Naive B cell (primary cell): Measurements from ENCODE around the gene PDPN. TPM values are rescaled to one million over a fixed set of nuclear protein-coding genes. Genes with fewer than 3 reads are reported as not detected.

ENCODE experiments used
- ATAC-seq, 2 donors: fragments of 150-1000 bp; cut with Tn5 transposase; 2 replicates each; pipeline ENCODE4 v1.10.0; 2021; ENCODE audit warnings: low read depth in 2 of 2, mild to moderate bottlenecking in 2 of 2, moderate library complexity in 2 of 2
- DNase-seq: peaks from one replicate; pipeline ENCODE4 v3.0.0; 2022
- H3K27ac Mint-ChIP-seq, 6 donors: one replicate each; pipeline ENCODE4 v1.8.0; 2020 to 2022; ENCODE audit warnings: mild to moderate bottlenecking in 6 of 6, mixed read lengths in 6 of 6, moderate library complexity in 5 of 6, inconsistent platforms in 2 of 6
- H3K27me3 Mint-ChIP-seq, 3 donors: one replicate each; pipeline ENCODE4 v1.8.0; 2021 to 2022; ENCODE audit warnings: mixed read lengths in 3 of 3, mild to moderate bottlenecking in 1 of 3
- H3K36me3 Mint-ChIP-seq, 2 donors: one replicate each; pipeline ENCODE4 v1.8.0; 2020 to 2022; ENCODE audit warnings: mixed read lengths in 2 of 2, inconsistent platforms in 1 of 2, mild to moderate bottlenecking in 1 of 2
- H3K4me1 Mint-ChIP-seq, 3 donors: one replicate each; pipeline ENCODE4 v1.8.0; 2020 to 2022; ENCODE audit warnings: mixed read lengths in 3 of 3, inconsistent platforms in 1 of 3, mild to moderate bottlenecking in 1 of 3, moderate library complexity in 1 of 3
- H3K4me3 Mint-ChIP-seq, 8 donors: one replicate each; pipeline ENCODE4 v1.8.0; 2020 to 2022; ENCODE audit warnings: mild to moderate bottlenecking in 8 of 8, mixed read lengths in 8 of 8, moderate library complexity in 8 of 8, inconsistent platforms in 2 of 8
- H3K9me3 Mint-ChIP-seq, 7 donors: one replicate each; pipeline ENCODE4 v1.8.0; 2020 to 2022; ENCODE audit warnings: mixed read lengths in 7 of 7, mild to moderate bottlenecking in 5 of 7, inconsistent platforms in 2 of 7, moderate library complexity in 1 of 7
- polyA plus RNA-seq, 6 donors: library from polyadenylated mRNA; unstranded; fragments of 300-500 nt; fragmentation: Illumina TruSeq; gene quantifications; one replicate each; pipeline ENCODE4 v1.2.3, GENCODE V29; 2021; ENCODE audit warnings: low read depth in 6 of 6

The PDPN gene
- polyA plus RNA-seq, 6 donors from 2014 or later = not detected

GRCh38 chr1:13583966-13584791 is 547 bp downstream of the PDPN start:
- peaks cover 0 to 6% (median 0%) of the 10 kb centered on the region in 7 donors for H3K9me3 Mint-ChIP-seq
- H3K4me3 Mint-ChIP-seq = peak overlapping the region in 1 of 8 donors; percentile 54
- H3K27me3 Mint-ChIP-seq = peaks cover 56 to 81% (median 73%) of the 10 kb centered on the region in 3 donors
- no peaks in the 10 kb centered on the region for H3K36me3 Mint-ChIP-seq
- ATAC-seq = no peak
- H3K4me1 Mint-ChIP-seq = peaks cover 0 to 6% (median 0%) of the 10 kb centered on the region in 3 donors
- peak overlapping the region in 1 of 6 donors; percentile 41 for H3K27ac Mint-ChIP-seq
- DNase-seq = no peak

DNA sequence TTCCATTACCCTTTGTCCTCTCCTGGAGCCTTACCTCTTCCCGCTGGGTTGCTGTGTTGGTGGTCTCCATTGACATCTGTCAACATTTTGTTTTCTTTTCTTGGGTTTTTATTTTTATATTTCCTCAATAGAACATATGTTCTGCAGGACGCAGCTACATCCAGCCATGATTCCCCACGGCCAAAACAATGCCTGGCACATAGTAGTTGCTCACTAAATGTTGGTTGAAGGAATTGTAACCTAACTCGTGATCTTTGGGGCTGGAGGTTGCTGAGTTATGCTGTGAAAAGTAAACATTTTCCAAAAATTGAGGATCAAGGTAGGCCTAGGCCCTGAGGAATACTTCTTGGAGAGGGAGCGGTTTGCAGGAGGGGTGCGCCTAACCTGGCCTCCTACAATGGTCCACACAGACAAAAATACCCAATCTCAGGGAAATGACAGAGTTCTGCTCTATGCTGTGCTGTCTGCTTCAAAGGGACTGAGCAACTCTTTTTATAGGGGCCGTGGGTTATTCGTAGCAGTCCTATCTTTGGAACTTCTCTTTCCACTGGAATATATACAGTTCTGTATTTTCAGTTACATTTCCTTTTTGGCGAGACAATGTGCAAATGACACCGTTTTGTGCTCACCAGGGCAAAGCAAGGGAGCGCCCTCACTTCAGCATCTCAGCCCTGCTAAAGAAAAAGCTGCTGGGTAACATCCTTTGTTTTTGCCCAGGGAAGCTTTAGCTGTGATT is 1.4 kb downstream of the PDPN start:
- Mint-ChIP-seq H3K36me3 (no peaks in the 10 kb centered on the region), H3K4me1 (peaks cover 0 to 6% (median 0%) of the 10 kb centered on the region in 3 donors), H3K27ac (no peak overlapping the region), H3K9me3 (peaks cover 0 to 6% (median 0%) of the 10 kb centered on the region in 7 donors), H3K27me3 (peaks cover 57 to 78% (median 70%) of the 10 kb centered on the region in 3 donors), H3K4me3 (peak overlapping the region in 1 of 8 donors; percentile 24)
- ATAC-seq (no peak), DNase-seq (no peak)

DNA sequence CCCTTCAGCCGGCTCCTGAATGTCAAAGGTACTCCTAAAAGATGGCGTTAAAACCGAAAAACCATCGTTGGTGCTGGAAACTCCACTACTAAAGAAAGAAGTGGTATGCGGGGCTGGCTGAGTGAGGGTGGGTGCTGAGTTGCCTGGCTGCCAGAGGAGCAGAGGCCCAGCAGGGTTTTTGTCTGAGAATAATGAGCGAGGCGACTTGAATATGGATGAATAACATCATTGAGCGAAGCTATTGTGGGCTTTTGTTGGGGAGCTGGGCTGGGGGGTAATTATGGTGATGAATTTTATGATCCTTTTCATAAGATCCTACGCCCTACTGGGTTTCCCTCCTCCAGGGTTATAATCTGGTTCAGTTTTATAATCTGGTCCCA is 2.0 kb downstream of the PDPN start:
- no peaks in the 10 kb centered on the region for H3K36me3 Mint-ChIP-seq
- H3K4me1 Mint-ChIP-seq = peaks cover 0 to 6% (median 0%) of the 10 kb centered on the region in 3 donors
- DNase-seq = no peak
- no peak overlapping the region for H3K27ac Mint-ChIP-seq
- peaks cover 60 to 81% (median 72%) of the 10 kb centered on the region in 3 donors for H3K27me3 Mint-ChIP-seq
- H3K4me3 Mint-ChIP-seq = no peak overlapping the region
- peaks cover 0 to 6% (median 0%) of the 10 kb centered on the region in 7 donors for H3K9me3 Mint-ChIP-seq
- ATAC-seq = no peak

DNA sequence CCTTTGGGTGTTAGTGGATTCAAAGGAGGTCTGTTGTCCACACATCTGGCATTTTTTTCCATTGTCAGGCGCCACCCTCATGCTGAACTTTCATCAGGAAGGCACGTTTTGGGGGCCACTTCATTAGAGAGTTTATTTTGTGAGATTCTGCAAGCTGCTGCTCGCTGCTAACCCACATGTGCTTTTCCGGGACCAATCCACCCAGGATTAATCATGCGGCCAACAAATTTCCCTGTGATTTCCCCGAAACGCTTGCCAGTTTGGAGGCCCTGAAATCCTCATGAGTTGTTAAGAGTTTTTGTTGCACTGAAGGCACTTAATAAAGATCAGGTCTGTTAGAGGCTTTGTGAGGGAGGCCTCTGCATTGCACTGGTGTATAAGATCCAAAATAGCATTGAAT is 2.4 kb downstream of the PDPN start:
- ATAC-seq = no peak
- Mint-ChIP-seq H3K9me3 (peaks cover 0 to 6% (median 0%) of the 10 kb centered on the region in 7 donors), H3K27me3 (peaks cover 56 to 79% (median 73%) of the 10 kb centered on the region in 3 donors), H3K36me3 (no peaks in the 10 kb centered on the region), H3K4me1 (peaks cover 0 to 6% (median 0%) of the 10 kb centered on the region in 3 donors), H3K4me3 (no peak overlapping the region), H3K27ac (no peak overlapping the region)
- DNase-seq = no peak

GRCh38 chr1:13587256-13588030 is 3.8 kb downstream of the PDPN start:
- no peak for DNase-seq
- Mint-ChIP-seq H3K4me3 (no peak overlapping the region), H3K36me3 (no peaks in the 10 kb centered on the region), H3K9me3 (peaks cover 0 to 5% (median 2%) of the 10 kb centered on the region in 7 donors), H3K27me3 (peaks cover 53 to 70% (median 58%) of the 10 kb centered on the region in 3 donors), H3K4me1 (peaks cover 0 to 6% (median 0%) of the 10 kb centered on the region in 3 donors), H3K27ac (no peak overlapping the region)
- ATAC-seq = no peak

DNA sequence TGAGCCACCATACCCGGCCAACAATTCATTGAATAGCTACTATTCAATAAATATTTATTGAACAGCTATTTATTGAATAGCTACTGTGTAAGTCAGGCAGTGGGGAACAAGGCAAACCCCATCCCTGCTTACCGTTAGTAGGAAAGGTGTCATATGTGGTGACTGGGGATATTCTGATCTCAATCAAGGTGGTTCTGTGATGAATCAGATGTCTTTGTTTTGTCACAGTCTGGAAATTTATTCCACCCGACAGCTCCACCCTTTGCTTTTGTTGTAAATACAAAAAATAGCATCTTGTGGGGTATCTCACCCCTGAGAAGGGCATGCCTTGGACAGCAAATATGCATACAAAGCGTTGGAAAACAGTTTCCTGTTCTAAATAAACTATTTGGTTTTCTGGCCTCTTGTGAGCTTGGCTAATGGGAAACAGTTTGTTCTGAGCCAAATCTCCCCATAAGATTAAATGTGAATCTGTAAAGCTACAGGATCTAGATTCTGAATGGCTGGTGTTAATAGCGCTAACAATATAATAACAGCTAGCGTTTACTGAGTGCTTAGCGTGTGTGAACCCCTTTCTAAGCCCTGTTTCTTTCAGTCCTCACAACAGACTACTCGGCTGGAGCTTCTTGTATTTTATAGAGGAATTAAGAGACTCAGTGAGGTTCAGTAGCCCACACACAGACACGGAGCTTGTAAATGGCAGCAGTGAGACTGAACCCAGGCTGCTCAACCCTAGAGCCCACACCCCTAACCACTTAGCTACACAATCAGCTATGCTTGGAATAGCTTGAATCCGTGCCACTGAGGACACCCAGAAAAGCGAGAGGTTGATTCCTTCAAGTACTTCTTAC is 5.5 kb downstream of the PDPN start:
- Mint-ChIP-seq H3K27me3 (peaks cover 50 to 67% (median 63%) of the 10 kb centered on the region in 3 donors), H3K4me1 (peaks cover 0 to 6% (median 0%) of the 10 kb centered on the region in 3 donors), H3K4me3 (no peak overlapping the region), H3K9me3 (peaks cover 0 to 5% (median 2%) of the 10 kb centered on the region in 7 donors), H3K36me3 (no peaks in the 10 kb centered on the region), H3K27ac (no peak overlapping the region)
- DNase-seq (no peak), ATAC-seq (no peak)

DNA sequence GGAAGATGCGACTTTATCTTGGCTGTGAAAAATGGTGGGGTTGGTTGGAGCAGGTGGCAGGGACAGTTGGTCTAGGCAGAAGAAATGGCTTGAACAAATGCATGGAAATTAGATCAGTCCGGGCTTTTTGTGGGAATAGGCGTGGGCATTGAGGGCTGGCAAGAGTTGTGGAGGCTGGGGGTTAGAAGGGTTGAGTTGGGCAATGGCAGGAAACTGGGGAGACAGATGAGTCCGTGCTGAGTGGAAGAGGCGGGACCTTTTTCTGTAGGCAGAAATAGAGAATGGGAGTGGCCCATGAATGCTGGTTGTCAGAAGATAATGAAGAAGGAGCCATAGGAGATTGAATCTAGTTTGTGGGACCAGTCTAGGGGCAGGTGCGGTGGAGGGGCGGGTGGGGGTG is 6.9 kb downstream of the PDPN start:
- DNase-seq (no peak), ATAC-seq (no peak)
- peaks cover 47 to 61% (median 54%) of the 10 kb centered on the region in 3 donors for H3K27me3 Mint-ChIP-seq
- H3K9me3 Mint-ChIP-seq = peaks cover 0 to 2% (median 0%) of the 10 kb centered on the region in 7 donors
- H3K27ac Mint-ChIP-seq = no peak overlapping the region
- H3K4me3 Mint-ChIP-seq = peak overlapping the region in 1 of 8 donors; percentile 67
- no peaks in the 10 kb centered on the region for H3K36me3 Mint-ChIP-seq
- no peaks in the 10 kb centered on the region for H3K4me1 Mint-ChIP-seq

DNA sequence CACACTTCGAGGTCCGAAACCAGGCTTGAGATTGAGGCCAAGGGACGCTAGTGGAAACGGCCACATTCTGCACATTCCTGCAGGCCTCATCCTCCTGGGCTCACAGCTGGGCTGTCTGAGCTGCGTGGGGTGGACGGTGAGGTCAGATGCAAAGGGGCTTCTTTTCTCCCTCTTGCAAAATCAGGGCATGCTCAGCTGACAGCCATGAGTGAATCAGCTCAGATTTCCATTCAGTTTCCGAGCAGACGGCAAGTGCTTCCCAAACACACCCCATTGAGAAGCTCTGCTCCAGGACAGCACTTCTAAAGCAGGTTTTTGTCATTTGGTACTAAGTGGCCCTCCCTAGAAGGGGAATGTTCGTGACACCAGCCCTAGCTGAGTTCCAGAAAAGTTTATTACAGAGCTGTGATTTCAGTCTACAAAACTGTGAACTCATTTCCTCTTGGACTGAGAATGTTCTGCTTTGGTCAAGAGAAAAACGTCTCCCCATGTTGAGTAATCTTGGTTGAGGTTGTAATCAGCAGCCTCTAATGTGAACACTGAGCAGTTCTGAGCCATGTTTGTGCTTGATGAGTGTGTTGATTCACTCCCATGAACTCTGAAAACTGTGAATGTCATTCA is 10.0 kb downstream of the PDPN start:
- Mint-ChIP-seq H3K4me3 (no peak overlapping the region), H3K27me3 (peaks cover 39 to 48% (median 41%) of the 10 kb centered on the region in 3 donors), H3K27ac (no peak overlapping the region), H3K9me3 (peaks cover 0 to 4% (median 2%) of the 10 kb centered on the region in 7 donors), H3K4me1 (no peaks in the 10 kb centered on the region), H3K36me3 (no peaks in the 10 kb centered on the region)
- DNase-seq = no peak
- ATAC-seq = no peak

GRCh38 chr1:13595411-13595810 is 11.8 kb downstream of the PDPN start:
- Mint-ChIP-seq H3K27me3 (peaks cover 36 to 51% (median 39%) of the 10 kb centered on the region in 3 donors), H3K4me1 (no peaks in the 10 kb centered on the region), H3K27ac (no peak overlapping the region), H3K36me3 (no peaks in the 10 kb centered on the region), H3K4me3 (no peak overlapping the region), H3K9me3 (peaks cover 0 to 4% (median 2%) of the 10 kb centered on the region in 7 donors)
- DNase-seq = no peak
- no peak for ATAC-seq

- H3K9me3 Mint-ChIP-seq = peaks cover 0 to 3% (median 0%) of the 10 kb centered on the region in 7 donors
- H3K4me3 Mint-ChIP-seq = no peak overlapping the region
- no peaks in the 10 kb centered on the region for H3K4me1 Mint-ChIP-seq
- H3K27ac Mint-ChIP-seq = no peak overlapping the region
- DNase-seq = no peak
- peaks cover 24 to 41% (median 40%) of the 10 kb centered on the region in 3 donors for H3K27me3 Mint-ChIP-seq
- ATAC-seq = no peak
- no peaks in the 10 kb centered on the region for H3K36me3 Mint-ChIP-seq
Observed at GRCh38 chr1:13597166-13597565, 13.5 kb downstream of the PDPN start.

DNA sequence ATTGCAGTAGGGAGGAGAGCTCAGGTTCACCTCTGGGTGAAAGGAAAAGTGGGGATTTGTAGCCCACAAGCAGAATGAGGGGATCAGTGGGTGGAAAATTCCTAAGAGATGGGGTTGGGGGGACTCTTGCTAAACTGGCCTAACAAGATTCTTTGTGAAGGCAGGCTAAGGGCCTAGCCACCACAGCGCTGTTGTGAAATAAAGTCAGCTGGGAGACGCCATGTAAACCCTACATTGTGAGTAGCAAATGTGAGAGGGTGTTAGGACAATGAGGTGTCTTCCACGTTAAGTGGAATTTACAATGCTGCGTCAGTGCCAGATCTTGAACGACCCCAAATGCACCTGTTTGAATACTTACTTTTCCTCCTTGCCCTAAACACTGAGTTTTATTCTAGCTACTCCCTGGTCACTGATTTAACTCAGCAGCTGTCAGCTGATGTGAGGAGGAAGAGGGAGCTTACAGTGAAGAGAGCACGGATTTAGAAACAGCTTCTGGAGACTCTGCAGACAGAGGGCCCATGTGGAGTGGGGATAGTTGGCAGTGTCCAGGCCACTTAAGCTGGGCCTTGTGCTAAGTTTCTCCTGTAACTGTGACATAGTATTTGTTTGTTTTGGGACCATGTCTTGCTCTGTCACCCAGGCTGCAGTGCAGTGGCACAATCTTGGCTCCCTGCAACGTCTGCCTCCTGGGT is 17.3 kb downstream of the PDPN start:
- no peak overlapping the region for H3K27ac Mint-ChIP-seq
- no peak overlapping the region for H3K4me3 Mint-ChIP-seq
- ATAC-seq = no peak
- peaks cover 12 to 28% (median 25%) of the 10 kb centered on the region in 3 donors for H3K27me3 Mint-ChIP-seq
- H3K36me3 Mint-ChIP-seq = no peaks in the 10 kb centered on the region
- peaks cover 0 to 3% (median 0%) of the 10 kb centered on the region in 7 donors for H3K9me3 Mint-ChIP-seq
- no peak for DNase-seq
- no peaks in the 10 kb centered on the region for H3K4me1 Mint-ChIP-seq

GRCh38 chr1:13604176-13604575 is 20.5 kb downstream of the PDPN start:
- Mint-ChIP-seq H3K27me3 (peaks cover 23 to 25% (median 24%) of the 10 kb centered on the region in 3 donors), H3K9me3 (no peaks in the 10 kb centered on the region), H3K4me1 (no peaks in the 10 kb centered on the region), H3K4me3 (no peak overlapping the region), H3K27ac (no peak overlapping the region), H3K36me3 (no peaks in the 10 kb centered on the region)
- ATAC-seq = no peak
- no peak for DNase-seq
